SKM-1 (cell line): ENCODE results near the gene LRCH1.

Source experiments
- DNase-seq: peaks from one replicate; lab custom pipeline; 2025; ENCODE audit not compliant: unreplicated experiment; lab: John Stamatoyannopoulos, UW

LRCH1 gene

GRCh38 chr13:46795321-46795720 lies 242.4 kb downstream of the LRCH1 start:
- DNase-seq = no peak

- no peak for DNase-seq
Observed at GRCh38 chr13:46796129-46796514, 243.2 kb downstream of the LRCH1 start.

DNA sequence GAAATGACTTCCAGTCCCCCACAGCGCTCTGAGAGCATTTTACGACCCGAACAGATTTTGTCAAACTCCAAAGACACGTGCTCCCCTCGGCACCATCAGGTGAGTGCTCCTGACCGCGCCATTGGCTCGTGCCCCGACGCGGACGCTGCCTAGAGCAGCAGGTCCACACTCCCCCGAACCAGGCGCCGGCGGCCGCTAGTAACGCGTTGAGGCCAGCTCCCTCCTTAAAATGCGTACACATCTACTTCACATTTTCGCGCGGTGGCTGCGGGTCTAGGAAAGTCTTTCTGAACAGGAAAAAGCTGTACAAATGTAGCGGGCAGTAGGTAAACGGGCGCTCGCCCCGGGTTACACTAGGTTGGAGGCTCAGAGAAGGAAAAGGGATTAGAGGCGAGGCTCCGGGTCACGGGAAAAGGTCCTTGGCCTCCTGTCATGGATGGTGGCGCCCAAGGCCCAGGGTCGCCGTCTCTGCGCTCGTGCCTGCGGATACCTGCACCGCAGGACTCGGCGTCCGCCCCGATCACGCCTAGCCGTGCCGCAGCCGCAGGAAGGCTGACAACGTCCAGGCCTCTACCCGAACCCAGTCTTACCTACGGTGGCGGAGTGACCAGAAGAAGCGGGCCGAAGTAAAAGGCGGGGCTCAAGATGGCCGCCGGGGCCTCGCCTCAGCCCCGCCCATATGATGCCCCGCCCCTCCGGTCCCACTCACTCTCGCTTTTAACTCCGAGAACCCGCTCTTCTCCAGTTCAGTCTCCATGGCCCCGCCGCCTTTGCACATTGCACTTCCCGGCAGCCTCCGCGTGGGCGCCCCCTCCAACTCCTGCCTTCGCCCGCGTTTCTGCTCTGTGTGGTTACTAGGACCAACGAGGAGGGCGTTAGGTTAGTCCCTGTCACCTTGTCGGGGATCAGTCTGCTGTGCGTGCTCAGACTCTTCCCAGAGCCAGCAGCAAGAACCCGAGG lies 243.8 kb downstream of the LRCH1 start, which contains the start of gene ESD:
Gene ESD, minus strand, starts transcription at position 647 of the 960 bp plus-strand sequence. CDS start 5,748 bp downstream, outside the sequence.
- DNase-seq = peak; percentile 74

- no peak for DNase-seq
Observed at GRCh38 chr13:46797501-46798237, 244.7 kb downstream of the LRCH1 start.

DNA sequence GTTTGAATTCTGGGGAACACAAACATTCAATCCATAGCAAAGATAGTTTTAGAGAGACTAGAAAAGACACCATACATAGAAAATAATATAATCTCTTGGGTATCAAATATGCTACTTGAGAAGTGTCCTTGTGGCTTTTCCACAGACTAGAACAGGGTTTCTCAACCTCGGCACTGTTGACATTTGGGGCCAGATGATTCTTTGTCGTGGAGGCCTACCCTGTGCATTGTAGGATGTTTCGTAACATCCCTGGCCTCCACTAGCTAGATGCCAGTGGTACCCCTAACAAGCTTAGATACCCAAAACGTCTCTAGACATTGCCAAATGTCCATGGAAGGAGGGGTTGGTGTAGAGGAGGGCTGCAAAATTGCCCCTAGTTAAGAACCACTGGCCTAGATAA lies 246.2 kb downstream of the LRCH1 start:
- DNase-seq = no peak

DNA sequence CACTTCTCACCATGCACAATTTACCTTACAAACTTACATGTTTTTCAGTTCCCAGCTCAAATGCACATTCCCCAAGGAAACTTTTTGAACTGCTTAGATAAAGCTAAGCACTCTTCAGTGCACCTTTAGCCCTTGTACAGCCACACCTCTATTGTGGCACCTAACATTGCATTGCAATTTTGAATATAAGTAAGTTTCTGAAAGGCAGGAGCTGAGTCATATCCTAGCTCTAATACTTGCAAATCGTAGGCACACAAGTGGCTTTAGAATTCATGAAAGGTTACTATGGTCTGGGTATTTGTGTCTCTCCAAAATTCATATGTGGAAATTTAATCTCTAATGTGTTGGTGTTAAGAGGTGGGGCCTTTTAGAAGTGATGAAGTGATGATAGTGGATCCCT lies 248.9 kb downstream of the LRCH1 start:
- no peak for DNase-seq
